ENCODE measurements around the gene SLC9A3.
"Not testable (repeated sequence)": the region's sequence is repeated elsewhere in the genome, so short reads cannot be mapped to it uniquely, and the experiment has no call there.

SLC9A3 gene

DNA sequence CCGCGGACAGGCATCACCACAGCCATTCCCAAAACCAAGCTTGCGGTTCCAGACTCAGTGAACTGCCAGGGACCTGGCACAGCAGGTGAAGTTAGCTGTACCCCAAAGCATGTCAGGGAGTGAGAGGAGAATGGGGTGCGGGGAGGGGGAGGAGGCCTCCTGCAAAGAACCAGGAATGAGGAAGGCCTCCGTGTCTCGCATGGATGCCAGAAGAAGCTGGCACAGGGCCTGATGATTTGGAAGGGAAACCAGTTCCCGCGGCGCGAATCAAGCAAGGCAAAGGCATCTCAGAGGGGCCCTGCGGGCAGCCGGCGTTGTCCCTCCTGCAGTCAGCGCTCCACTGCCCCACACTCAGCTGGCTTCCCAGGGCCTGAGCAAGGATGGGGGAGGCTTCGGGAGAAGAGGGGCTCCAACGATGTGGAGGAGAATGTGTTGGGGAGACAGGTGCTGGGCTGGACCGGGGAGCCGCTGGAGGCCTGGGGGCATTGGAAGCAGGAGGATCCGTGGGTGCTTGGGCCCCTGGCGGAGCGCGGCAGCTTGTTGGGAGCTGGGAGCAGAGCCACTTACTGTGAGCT is 14.6 kb downstream of the SLC9A3 start:
- no peak for DNase-seq (ENCODE audit: low read depth in 1 of 2, low spot score in 1 of 2)

DNA sequence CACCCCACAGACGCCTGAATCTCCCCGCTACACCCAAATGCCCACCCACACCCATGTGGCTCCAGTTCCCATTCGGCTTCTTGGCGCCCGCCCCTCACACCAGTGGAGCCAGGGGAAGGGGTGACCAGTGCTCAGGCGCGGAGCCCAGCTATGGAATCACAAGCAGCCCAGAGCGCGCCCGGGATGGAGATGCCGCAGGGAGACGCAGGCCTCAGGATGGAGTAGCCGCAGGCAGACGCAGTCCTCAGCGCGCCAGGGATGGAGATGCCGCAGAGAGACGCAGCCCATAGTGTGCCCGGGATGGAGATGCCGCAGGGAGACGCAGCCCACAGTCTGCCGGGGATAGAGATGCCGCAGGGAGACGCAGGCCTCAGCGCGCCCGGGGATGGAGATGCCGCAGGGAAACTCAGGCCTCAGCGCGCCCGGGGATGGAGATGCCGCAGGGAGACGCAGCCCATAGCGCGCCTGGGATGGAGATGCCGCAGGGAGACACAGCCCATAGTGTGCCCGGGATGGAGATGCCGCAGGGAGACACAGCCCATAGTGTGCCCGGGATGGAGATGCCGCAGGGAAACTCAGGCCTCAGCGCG is 16.2 kb downstream of the SLC9A3 start:
- DNase-seq (ENCODE audit: low read depth in 1 of 2, low spot score in 1 of 2), result not testable (repeated sequence)

DNA sequence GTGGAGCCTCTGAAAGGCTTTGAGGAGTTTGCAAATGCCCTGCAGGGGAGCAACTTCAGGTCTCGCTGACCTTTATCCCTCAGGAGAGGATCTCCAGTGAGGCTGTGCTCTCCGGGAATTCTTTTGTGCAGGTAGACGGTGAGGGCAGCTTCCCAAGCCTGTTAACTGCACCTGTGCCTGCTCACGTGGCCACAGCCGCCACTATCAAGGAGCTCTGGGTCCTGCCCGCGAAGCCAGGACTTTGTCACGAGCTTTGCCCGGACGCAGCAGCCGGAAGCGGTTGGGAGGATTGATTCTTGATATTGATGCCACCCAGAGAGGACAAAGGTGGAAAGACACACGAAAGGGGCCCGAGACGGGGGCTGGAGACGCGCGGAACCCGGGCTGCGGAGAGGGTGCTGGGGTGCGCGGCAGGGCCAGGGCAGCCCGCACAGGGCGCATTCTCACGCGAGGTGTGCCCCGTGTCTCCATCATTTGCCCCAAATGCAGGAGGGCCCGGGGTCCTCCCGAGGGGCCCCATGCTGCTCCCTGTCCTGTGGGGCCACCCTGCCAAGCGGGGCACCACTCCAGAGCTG is 18.2 kb downstream of the SLC9A3 start:
- DNase-seq (ENCODE audit: low read depth in 1 of 2, low spot score in 1 of 2), result no peak

DNA sequence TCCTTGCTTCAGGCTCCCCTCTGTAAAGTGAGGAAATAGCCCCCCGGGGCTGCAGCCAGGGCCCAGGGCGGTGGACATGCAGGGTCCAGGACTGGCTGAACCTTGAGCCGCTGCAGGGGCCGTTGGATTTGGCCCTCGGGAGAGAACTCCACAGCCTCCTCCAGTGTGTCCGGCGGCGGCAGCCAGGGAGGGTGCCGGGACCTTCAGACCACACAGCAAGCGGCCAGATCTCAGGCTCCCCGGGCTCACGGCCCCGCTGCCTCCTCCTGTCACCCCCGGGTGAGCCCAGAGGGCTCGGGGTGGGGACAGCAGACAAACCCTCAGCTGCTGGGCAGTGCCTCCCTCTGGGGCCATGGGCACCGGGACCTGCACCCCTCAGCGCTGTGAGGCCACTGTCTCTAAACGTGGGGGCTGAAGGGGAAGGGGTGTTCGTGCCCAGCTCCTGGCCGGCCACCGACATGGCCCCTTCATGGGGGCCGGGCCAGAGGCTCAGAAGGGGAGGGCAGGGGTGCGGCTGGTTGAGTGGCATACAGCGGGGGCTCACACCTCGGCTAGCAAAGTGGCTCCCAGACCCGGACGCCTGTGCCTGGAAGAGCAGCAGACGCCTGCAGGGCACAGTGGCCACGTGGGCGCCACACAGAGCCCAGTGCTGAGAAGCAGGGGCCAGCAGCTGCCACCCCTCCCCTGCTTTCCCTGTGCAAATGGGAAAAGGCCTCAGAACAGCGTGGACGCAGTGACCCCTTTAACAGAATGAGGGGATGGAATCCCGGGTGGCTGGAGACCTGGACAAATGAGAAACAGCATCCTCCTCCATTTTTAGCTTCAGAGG is 19.7 kb downstream of the SLC9A3 start:
- DNase-seq (ENCODE audit: low read depth in 1 of 2, low spot score in 1 of 2), result no peak

DNA sequence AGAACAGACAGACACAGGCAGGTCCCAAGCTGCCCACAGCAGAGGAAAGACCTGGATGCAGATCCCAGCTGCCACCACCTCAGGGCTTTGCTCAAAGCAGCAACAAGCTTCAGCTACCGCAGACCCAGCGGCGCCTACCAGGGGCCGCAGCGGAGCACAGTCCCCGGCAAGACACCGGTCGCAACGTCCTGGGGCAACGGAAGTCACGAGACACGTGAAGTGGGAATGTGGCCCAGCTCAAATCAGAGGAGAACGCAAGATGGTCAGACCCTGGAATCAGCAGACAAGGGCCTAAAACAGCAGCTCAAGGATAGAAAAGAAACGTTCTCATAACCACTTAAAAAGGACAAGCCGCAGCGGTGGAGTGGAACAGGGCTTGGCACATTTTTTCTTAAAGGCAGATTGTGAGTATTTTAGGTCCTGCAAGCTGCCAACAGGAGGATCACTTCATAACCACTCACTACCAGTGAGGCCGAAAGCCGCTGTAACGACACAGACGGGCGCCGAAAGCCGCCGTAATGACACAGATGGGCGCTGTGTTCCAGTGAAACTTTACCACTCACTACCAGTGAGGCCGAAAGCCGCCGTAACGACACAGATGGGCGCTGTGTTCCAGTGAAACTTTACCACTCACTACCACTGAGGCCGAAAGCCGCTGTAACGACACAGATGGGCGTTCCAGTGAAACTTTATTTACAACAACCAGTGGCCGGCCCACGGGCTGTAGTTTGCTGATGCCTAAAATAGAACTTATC is 21.7 kb downstream of the SLC9A3 start:
- DNase-seq (ENCODE audit: low read depth in 1 of 2, low spot score in 1 of 2), result no peak

DNA sequence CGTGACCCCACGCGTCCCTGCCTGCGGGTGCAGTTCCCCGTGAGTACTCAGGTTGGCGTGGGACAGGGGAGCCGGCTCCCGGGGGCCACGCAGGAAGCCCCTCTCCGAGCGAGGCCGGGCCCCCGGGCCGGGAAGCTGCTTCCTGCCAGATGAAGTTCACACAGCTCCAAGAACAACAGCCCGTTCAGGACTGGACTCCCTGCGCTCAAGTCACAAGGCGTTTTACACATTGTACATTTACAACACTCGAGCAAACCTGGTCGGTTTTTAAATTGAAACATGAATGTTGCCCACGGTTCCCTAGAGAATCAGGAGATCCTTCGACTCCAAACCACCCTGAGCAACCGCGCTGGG is 22.4 kb downstream of the SLC9A3 start:
- no peak for DNase-seq (ENCODE audit: low read depth in 1 of 2, low spot score in 1 of 2)

DNA sequence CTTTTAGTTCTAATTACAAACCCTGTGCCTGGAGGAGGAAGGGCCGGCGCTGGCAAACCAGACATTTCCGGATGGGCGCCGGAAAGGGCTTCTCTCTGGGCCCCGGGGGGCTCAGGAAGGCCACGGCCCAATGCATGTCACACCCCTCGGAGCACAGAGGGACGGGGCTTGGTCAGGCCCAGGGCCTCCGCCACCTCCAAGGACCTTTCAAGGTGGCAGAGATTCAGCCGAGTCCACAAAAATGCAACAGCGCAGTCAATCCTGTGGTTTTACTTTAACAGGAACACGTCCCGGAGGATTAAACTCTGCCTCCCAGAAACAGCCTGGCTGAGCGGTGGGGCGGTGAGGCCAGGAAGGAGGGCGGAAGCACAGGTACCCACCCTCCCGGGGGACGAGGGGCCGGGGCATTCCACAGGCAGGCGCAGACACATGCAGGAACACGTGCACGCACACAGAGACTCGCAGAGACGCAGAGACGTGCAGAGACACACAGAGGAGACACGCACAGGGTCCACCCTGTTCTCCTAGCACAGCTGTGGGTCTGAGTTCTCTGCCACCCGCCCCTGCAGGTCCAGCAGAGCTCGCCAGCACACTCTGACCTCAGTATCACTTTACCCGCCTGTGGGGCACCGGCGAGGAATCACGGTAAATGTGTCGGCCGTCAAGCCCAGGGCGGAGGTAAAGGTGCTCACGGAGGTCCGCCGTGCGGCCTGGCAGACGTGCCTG is 23.0 kb downstream of the SLC9A3 start:
- no peak for DNase-seq (ENCODE audit: low read depth in 1 of 2, low spot score in 1 of 2)

DNA sequence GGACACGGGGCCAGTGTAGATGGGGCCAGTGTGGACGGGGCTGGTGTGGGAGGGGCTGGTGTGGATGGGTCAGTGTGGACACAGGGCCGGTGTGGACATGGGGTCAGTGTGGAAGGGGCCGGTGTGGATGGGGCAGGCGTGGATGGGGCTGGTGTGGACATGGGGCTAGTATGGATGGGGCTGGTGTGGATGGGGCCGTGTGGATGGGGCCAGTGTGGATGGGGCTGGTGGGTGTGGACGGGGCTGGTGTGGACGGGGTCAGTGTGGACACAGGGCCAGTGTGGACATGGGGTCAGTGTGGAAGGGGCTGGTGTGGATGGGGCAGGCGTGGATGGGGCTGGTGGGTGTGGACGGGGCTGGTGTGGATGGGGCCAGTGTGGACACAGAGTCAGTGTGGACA is 23.8 kb downstream of the SLC9A3 start:
- DNase-seq (ENCODE audit: low read depth in 1 of 2, low spot score in 1 of 2), result no peak

DNA sequence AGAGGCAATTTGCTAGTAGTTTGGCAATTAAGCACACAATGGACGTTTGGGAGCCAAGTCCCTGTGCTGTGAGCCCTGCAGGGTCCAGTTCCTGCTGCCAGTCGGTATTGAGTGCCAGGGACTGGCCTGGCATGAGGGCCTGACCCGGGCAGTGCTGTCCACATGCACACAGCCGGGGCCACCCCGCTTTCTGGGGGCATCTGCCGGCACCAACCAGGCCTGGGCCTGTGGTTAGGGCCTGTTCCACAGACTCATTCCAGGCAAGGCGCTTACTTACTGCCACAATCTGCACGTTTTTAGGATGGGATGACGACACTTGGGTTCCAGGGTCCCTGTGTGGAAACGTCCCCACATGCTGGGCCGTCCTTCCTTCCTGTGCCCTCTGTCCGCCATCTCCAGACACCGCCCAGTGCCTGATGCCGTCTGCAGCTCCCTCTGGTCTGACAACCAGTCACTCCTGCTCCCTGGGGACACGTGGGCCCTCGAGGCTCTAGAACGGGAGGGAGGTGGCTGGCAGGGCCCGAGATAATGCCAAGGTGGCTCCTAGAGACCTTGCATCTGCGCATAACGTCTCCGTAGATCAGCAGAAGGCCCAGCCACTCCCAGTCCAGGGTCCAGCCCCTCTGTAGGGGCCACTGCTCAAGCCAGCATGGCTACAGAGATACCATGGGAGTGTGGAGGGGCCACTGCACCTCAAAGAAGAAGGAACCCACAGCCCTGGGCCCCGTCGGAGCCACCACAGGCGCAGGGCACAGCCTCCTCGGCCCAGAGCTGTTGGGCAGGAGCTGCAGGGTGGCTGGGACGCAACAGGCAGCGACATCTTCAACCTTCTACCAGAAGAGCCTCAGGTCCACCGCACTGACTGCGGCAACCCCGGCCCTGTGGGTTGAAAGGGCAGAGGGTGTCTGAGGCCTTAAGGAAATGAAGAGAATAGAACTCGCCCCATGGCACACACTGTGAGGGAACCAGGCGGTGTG is 24.7 kb downstream of the SLC9A3 start:
- DNase-seq (ENCODE audit: low read depth in 1 of 2, low spot score in 1 of 2), result no peak

DNA sequence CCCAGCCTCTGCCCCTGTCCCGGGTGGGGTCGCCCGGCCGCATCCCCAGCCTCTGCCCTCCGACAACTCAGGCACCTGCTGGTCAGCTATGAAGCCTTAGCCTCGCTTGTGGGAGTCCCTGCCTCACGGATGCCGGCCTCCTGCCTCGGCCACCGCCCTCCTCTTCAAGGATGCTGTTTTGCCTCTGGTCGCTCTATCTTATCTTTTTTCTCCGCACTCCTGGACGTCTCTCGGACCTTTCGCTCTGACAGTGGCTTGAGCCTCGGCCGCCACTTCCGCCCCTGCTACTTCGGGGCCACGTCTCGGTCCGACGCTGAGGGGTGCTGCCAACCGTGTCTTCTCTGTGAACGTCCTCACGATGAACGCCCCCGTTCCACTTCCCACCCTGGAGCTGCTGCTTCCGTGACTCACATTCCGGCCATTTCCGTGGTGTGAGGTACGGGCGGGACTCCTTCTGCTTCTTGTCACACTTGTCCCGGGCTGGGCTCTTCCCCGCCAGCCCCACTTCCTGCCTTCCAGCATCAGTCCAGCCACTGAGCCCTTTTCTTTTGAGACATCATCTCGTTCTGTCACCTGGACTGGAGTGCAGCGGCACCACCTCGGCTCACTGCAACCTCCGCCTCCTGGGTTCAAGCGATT is 26.3 kb downstream of the SLC9A3 start:
- DNase-seq (ENCODE audit: low read depth in 1 of 2, low spot score in 1 of 2), result no peak

DNA sequence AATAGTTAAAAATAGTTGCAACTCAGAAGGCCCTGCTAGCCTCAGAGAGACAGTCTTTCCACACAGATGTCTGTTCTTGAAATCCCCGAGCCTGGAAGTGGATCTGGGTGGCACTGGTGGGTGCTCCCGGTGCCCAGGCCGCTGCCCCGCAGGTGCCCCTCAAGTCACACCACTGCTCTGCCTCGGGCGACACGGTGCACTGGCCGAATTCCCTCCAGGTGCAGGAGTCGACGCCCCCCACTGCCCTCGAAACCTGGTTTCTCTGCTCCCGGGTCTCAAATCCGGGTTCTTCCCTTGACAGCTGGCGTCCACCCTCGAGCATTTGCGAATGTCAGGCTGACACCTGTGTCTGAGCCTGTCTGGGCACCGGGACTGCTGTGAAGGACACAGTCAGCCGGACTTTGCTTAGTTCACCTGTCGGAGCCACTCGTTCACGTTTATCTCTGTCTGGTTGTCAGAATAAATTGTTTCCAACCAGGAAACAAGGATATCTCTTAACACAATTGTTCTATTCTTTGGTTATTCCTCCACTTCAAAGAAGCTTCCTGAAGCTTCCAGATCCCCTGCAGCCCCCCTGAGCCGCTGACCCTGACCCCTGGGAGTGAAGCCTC is 27.1 kb downstream of the SLC9A3 start:
- no peak for DNase-seq (ENCODE audit: low read depth in 1 of 2, low spot score in 1 of 2)

DNA sequence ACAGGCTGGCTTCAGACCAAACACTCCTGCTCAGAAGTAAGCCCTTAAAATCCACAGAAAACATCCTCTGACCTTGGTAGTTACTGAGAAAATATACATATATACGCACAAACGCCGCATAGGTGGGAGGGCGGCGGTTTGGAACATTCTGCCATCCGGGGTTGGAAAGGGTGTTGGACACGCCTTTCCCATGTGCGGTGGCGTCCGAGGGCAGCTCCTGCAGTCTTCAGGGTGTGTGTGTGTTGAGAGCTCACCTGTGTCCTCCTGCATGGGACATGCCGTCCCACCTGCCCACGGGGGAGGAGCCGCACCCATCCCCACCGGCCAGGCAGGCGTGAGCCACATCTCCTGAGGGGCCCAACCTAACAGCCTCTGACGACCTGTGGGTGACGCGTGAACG is 28.2 kb downstream of the SLC9A3 start:
- no peak for DNase-seq (ENCODE audit: low read depth in 1 of 2, low spot score in 1 of 2)

DNA sequence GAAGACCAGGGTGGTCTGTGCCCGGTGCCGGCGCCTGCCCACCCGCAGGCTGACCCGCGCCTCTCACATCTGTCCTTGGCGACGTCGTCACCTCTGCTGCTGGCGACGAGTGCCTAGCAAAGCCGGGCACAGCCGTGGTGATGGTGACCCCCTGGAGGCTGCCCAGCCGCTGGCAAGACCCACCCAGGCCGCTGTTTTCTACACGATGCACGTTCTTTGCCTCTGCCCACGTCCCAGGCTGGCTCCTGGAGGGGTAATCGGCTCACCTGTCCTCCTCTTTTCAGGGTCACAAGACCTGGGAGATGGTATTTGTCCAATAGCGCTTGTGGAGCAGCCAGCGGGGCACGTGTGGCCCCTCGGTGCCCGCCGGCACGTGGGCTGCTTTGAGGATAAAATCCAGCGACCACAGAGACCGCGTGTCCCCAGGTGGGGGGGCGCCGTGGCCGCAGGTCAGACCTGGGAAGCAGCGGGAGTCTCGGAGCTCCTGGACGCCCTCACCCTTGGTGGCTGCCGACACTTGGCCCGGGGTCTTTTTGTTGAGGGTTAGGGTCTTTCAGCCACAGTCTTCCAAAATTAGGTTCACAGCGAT is 29.5 kb downstream of the SLC9A3 start:
- DNase-seq (ENCODE audit: low read depth in 1 of 2, low spot score in 1 of 2), result no peak

DNA sequence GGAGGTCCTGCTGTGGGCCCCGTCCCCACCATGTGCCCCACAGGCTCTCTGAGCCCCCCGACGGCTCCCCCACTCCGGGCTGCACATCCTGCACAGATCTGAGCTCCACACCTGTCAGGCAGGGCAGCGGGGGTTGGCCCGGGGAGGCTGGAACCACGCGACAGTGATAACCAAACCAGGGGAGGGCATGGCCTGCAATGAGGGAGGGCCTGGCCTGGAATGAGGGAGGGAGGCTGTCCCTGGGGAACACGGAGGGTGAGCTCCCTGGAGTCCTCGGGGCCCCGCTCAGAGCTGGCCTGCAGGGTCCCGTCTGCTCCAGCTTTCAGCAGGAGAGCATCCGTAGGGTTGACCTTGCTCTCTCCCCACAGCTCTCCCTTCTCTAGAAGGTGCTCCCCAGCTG is 30.5 kb downstream of the SLC9A3 start:
- no peak for DNase-seq (ENCODE audit: low read depth in 1 of 2, low spot score in 1 of 2)

DNA sequence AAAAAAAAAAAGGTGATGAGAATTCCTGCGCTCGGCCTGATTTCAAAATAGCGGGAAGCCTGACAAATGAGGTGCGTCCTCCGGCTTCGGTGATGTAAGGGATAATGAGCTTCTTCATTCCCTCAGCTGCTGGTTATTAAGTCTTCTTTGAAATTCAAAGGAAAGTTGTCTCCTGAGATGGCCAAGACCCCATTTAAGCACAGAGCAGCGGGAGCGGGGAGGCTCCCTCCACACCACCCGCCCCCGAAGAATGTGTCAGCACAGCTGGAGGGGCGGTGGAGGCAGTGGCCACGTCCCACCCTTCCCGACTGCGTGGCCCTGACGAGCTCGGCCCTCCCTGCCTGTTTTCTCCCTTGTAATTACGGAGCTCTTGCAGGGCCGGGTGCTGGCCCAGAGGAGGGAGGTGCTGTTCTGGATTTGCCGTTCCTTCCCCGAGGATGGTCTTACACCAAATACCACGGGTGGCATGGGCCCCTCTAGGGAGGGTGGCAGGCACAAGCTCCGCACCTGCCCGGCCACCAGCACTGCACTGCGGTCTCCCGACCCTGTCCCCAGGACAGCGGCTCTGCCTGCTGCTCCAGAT is 31.0 kb downstream of the SLC9A3 start:
- DNase-seq (ENCODE audit: low read depth in 1 of 2, low spot score in 1 of 2), result no peak

DNA sequence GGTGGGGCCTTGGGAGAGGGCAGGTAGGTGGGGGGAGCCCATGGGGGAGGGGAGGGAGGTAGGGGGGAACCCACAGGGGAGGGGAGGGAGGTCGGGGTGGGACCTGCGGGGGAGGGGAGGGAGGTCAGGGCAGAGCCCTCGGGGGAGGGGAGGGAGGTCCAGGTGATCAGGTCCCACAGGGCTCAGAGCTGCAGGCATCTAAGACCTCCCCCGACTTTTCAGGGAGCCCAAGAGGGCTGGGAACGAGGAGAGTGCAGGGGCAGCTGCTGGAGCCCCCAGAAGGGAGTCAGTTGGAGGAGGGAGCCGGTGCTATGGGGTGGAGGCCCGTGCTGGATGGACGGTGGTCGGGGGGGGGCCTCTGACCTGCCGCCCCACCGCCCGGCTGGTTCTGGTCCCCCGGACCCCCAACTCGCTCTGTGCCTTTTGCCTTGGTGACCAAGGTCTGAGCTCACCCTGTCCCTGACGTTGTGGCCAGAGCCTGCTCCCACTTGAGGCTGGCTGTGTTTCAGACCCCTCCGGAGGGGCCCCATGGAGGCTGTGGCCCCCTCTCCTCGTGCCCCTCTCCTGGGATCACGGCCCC is 31.8 kb downstream of the SLC9A3 start:
- DNase-seq (ENCODE audit: low read depth in 1 of 2, low spot score in 1 of 2), result no peak

DNA sequence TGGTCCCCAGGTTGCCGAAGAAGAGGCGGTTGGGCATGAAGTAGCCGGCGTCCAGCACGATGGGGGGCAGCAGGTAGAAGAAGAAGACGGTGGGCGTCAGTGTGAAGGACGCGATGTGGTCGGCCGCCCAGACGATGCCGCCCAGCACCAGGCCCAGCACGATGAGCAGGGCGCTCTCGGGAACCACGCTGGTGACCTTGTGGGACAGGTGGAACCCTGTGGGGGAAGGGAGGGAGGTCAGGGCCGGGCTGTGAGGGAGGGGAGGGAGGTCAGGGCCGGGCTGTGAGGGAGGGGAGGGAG is 32.4 kb downstream of the SLC9A3 start:
- DNase-seq (ENCODE audit: low read depth in 1 of 2, low spot score in 1 of 2), result no peak
